Stimulated activated CD4-positive, alpha-beta T cell treated with anti-CD3 and anti-CD28 coated beads, Interleukin-1b, Interleukin-23, amount 100 ng/mL, for 24 hours (primary cell): ENCODE results near the gene NSD1.

ENCODE experiments used
- DNase-seq, 4 experiments: peaks; one replicate each; pipeline ENCODE4 v3.0.0-alpha.2; 2020; ENCODE audit warnings: low read depth in 4 of 4, low spot score in 1 of 4

NSD1 gene

DNA sequence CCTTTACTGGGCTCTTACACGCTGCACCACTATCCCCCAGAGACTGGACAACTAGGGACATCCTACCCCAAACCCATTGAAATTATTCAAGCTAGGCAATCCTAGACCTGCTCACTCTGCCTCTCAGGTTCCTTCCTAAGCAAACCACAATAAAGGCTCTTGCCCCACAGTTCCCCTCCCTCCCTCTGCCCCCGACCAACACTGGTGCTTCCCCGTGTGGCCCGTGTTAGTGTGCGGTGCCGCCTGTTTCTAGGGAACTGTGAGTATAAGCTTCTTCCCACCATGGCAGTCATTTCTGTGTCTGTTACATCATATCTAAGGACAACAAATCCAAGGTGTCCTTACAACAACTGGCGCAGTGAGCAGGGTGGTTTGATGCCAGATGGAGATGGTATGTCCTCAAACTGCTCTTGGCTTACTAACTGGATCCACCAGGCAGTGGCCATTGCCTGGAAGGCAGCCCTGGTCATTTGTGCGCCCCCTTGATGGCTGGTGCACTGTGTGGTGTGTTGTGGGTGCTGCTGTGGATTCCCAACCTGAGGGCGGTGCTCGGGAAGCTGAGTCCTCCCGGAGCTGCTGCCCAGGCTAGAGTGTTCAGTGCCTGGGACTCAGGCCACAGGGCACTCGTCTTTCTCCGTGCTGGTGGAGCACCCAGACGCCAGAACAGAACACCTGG, 186.5 kb downstream of the NSD1 start:
- DNase-seq: no peak

DNA sequence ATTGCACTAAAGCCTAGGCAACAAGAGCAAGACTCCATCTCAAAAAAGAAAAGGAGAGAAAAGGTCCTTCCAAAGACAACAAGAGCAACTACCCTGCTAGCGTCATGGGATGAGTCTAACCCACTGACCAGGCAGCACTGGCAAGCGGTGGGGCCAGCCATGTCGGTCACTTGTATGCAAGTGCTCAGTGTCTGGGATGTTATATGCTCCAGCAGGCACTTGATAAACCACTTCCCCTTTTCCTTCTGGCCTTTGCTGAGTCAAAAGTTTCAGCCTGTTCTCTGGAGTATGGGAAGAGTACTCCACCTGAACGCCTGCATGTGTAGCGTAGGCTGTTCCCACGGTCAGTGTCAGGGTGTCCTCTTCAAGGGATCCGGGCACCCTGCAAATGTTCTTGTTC, 187.3 kb downstream of the NSD1 start:
- DNase-seq: no peak

DNA sequence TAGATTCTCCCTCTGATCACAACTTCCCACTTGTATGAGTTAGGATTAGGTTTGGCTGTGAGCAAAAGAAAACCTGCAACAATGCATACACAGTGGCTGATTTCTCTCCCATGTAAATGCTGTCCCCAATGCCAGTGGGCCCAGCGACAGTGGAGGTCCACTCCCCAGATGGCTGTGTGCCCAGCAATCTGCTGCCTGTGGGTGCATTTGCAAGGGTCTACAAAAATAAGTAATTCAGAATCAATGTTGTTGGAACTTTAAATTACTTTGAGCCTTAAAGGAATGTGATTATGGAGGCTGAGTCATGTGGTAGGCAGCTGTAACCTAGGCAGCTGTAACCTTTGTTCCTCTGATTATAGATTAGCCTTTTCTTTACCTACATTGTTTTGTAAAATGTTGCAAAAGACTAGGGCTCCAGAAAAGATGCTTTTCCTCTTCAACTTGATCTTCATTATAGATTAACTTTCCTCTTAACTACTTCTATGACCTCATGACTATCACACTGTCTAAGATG, 192.4 kb downstream of the NSD1 start:
- no peak for DNase-seq

DNA sequence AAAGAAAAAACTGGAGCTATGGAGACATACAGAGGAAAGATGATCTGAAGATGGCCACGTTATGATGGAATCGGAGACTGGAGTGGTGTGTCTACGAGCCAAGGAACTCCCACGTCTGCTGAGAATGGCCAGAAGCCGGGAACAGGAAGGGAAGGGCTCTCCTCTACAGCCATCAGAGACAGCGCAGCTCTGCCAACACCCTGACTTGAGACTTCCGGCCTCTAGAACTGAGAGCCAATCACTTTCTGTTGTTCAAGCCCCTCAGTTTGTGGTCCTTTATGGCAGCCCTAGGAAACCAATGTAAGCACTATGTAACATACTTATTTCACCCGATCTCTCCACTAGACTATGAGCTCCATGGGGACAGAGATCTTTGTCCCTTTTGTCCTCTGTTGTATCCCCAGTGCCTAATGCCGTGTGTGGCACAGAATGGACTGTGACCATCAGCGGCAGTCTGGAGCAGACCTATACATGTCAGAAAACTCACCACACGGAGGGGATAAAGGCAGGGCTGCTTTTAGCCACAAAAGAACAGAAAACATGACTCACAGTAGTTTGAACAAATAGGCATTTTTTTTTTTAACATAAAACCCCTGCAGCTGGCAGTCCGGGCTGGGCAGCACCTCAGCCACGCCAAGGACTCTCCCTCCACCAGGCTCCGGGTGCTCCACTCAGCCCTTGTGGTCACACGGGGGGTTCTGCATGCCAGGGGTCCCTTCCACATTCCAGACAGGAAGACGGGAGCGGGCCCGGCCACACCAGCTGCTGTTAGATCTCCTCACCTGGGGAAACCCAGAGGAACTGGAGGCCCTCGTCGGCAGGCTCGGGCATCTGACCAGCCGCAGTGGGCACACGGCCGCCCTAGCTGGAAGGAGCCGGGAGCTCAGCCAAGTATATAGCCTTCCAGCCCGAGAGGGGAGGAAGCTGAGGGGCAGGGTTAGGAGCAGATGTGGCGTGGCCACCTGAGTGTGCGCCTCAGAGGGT, 194.3 kb downstream of the NSD1 start:
- no peak for DNase-seq

DNA sequence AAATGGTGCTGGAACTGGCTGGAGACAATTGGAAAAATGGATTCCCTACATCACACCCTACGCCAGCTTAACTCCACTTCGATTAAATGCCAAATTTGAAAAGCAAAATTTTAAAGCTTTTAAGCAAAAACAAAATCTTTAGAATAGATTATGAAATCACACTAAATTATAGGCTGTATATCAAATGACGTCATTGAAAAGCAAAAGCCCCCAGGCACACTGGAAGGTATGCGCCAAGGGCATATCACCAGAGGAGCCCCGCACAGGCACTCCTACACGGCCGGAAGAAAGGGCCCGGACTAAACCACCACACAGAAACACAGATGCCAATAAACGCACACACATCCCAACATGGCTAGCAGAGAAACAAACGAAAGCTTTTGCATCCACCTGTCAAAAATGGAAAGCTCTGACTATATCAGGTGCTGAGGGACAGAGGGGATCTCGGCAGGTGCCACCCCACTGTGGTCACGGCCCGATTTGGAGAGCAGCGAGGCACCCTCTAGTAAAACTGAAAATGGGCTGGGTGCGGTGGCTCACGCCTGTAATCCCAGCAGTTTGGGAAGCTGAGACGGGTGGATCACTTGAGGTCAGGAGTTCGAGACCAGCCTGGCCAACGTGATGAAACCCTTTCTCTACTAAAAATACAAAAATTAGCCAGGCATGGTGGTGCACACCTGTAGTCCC, 195.1 kb downstream of the NSD1 start:
- DNase-seq: no peak

DNA sequence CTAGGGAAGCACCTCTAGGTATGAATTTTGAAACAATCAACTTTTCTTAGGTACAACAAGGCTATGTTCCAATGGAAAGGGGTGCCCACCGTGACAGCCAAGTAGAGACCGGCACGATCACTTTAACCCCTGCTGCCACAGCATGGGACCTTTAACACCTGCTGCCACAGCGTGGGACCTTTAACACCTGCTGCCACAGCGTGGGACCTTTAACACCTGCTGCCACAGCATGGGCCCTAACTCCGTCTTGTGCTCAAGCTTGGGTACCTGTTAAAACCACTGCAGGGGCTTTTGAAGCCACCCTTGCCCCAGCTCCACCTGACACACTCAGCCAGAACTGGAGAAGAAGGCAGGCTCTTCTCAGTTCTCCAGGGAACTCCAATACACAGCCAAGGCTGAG, 196.3 kb downstream of the NSD1 start:
- DNase-seq: no peak

DNA sequence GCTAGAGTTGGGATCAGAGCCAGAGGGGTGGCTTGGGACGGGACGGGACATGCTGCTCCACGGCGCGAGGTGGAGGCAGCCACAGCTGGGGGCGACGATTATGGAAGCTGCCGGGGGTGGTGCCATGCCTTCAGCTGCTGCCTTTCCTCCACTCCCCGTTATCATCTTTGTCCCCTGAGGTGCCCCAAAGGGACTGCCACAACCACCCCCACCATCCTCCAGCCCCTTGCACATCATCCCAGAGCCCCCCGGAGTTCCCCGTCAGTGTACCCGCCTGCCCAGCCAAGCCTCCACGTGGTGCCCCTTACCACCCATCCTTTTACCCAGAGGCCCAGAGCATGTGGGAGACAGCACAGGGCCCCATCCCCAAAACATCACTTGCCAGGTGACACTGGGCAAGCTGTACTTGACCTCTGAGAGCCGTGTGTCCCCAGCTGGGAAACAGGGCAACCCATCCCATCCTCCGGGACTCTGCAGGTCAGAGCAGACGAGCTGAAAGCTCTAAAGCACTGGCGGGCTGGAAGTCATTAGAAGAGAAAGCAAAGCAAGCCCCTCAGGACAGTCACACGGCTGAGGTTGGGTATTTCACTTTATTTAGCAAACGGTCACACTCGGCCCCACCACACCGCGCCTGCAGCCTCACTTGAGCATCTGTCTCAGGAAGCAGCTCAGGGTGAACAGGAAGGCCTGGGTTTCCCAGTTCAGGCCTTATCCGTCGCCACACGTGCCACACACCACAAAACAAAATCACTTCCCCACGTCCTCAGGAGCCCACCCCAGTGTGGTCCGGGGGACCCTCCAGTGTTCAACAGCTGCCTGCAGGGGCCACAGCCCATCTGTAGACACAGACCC, 197.6 kb downstream of the NSD1 start:
- DNase-seq: no peak

DNA sequence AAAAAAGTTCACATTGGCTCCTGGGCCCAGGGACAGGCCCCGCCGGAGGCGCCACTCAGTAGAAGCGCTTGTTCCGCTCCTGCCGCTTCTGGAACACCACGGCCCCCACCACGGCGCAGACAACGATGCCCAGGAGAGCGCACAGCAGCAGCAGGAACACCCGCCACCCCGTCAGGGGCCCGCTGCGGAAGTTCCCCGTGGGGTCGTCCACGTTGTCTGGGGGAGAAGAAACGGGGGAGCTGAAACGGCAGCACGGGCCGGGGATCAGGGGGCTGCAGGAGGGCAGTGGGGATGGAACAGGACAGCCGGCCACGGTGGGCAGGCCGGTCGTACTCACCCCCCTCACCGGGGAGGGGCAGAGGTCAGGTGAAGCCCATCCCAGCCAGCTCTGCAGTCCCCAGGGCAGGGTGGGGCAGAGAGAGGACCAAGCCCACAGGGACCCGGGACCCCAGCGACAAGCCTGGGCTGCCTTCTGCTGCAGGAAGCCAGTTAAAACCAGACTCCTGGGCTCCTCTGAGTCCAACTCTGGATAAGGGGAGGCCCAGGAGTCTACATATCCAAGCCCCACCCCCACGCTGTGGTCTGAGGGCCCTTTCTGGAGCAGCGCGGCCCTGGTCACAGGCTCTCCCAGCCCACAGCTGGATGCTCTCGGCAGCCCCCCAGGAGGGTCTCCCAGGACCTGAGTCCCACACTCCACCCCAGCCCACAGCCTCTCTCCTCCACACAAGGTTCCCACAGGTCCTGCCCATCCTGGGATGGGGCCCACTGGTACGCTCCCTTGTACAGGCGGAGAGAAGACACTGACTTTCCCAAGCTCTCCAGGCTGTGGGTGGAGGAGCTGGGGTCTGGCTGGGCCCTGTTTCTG, 198.7 kb downstream of the NSD1 start:
- DNase-seq: no peak

DNA sequence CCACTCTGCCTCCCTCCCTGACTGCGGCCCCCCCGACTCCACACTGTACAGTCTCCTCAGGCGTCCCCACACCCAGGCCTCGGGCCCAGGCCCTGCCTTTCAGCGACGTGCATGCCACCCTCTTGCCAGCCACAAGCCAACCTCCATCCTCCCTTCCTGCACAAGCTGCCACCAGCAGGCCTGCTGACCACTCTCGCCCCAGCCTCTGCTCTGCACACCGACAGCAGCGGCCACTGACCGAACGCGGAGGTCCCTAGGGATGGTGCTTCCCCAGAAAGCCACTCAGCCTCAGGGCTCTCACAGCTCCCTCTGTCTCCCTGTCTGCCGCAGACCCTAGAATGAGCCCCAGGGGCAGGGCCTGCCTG, 199.3 kb downstream of the NSD1 start:
- no peak for DNase-seq

DNA sequence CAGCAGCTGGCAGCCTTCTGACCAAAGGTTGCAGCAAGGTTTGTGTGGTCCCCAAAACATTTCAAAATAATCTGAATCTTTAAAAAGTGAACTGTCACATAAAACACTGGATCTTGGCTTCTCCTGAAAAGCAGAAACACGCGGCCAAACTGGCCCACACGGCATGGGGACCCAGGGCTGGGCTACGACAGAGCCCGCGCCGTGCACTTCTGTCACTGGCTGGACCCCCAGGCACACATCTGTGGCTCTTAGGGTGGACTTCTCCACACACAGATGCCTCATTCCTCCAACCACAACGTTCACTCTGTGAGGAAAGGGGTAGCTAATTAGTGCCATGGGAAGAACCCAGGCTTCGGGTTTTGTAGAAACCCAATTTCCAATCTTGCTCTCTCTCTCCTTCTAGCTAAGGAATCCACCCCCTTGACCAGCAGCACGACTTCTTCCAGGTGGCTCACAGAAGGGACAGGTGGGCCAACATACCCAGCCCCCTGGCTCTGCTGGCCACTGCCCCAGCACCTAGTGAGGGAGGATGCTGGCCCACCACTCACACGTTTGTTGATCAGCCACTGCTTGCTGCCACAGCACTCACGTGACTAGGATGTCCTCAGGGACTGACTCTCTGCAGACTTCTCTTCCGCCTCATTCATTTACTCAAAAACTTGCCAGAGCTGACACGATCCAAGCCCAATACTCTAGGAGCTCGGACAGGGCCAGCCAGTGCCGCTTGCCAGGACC, 200.0 kb downstream of the NSD1 start:
- no peak for DNase-seq

DNA sequence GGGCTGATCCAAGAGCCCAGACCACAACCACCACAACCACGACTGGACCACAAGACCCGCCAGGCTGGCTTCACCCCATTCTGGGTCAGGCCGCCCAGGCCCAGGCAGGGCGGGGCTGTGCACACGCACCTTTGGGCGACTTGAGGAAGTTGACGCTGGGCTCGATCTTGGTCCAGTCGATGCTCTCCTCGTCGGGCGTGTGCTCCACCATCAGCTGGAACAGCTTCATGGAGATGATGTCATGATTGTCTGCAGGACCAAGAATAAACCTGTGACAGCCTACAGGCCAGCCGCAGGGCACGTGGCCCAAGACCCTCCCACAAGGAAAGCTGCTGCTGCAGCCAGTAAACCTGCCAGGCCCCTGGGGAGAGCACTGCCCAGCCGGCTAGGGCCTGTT, 200.6 kb downstream of the NSD1 start:
- no peak for DNase-seq

DNA sequence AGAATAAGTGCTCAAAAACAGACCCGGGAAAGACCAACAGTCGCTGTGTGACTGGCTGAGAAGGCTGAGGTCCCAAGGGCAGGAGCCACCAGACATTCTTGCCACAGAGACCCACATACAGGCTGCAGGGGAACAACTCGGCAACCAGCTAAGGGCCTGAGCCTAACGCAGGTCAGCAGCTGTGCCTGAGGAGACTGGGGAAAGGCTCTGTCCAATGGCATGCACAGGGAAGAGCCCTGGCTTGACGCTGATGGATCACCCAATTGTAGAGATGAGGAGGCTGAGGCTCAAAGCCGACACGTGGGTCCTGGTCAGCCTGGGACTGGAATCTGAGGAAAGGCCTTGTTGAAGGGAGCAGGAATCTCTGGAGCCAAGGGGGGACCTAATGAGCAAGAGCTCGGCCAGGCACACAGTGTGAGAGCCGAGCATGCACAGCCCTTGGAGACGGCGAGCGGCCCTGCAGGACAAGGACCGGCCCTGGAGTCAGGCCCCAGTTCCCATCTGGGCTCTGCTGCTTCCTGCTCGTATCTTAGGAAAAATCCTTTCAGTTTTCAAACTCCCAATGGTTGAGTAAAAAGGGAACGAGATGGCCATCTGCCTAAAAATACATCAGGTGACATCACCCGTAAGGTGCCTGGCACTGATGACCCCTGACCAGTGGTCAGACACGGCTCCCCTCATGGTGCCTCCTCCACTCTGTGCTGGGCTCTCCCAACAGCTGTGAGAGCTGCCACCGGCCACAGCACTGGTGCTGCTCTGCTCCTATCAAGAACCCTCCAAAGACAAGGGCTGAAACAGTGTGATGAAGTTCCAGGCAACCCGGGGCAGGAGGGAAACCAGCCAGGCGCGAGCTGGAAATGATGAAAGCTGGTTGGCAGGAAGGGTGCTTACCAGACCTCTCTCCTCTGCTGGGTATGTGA, 201.5 kb downstream of the NSD1 start:
- no peak for DNase-seq

DNA sequence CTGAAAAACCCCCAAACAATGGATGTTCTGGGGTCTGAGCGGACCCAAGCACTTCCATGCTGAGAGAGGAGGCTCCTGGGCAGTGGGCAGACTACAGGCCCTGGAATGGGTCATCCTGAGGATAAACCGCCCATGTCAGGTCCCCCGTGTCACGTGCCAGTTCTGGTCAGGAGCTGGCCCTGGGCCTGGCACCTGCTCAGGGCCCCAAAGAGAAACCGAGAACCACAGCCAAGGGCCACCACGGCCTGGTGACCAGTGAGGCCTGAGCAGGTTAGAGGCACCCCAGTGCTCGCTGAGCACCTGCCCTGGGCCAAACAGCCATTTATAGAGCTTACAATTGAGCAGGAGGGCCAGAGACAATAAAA, 202.1 kb downstream of the NSD1 start:
- DNase-seq: no peak

DNA sequence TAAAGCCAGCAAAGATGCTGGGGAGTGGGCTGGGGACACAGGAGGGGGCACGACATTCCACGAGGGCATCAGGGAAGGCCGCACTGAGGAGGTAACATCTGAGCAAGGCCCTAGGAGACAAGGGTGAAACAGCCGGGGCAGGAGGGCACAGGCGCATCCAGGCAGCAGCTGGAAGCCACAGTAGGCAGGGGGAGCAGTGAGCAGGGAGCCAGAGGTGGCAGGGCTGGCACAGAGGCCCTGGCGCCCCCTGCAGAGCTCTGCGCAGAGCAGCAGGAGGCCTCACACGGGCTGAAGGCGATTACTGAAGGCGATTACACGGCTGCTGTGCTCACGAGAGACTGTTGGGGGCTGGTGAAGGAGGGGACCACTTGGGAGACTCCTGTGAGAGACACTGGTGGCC, 202.5 kb downstream of the NSD1 start:
- no peak for DNase-seq

DNA sequence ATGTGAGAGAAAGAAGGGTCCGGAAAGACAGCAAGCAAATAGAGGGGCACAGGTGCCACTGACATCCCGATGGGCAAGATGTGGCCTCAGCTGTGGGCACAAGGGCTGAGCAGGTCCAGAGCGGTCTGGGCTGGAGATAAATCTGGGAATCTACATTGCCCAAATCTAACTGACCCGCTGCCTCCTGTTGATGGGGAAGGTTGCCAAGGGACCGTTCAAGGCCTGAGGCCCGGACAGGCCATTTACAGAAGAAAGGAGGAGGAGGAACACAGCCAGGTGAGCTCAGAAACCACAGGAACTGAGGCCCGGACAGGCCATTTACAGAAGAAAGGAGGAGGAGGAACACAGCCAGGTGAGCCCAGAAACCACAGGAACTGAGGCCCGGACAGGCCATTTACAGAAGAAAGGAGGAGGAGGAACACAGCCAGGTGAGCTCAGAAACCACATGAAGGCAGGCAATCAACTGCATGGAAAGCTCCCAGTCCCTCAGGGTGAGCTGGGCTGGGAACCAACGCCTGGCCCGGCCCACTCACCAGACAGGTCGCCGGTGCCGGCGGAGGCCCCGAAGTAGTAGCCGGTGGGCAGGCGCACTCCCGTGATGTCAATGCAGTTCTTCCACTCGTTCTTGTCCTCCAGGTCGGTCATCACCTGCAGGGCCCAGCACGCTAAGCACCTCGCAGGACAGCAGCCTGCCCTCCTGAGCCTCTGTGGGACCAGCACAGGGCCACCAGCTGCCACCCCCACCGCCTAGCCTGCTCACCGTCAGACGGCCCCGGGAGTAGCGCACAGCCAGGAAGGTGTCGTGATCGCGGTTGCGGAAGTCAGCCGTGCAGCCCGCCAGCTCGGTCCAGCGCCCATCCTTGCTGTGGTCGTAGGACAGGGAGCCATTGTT, 203.3 kb downstream of the NSD1 start:
- no peak for DNase-seq

DNA sequence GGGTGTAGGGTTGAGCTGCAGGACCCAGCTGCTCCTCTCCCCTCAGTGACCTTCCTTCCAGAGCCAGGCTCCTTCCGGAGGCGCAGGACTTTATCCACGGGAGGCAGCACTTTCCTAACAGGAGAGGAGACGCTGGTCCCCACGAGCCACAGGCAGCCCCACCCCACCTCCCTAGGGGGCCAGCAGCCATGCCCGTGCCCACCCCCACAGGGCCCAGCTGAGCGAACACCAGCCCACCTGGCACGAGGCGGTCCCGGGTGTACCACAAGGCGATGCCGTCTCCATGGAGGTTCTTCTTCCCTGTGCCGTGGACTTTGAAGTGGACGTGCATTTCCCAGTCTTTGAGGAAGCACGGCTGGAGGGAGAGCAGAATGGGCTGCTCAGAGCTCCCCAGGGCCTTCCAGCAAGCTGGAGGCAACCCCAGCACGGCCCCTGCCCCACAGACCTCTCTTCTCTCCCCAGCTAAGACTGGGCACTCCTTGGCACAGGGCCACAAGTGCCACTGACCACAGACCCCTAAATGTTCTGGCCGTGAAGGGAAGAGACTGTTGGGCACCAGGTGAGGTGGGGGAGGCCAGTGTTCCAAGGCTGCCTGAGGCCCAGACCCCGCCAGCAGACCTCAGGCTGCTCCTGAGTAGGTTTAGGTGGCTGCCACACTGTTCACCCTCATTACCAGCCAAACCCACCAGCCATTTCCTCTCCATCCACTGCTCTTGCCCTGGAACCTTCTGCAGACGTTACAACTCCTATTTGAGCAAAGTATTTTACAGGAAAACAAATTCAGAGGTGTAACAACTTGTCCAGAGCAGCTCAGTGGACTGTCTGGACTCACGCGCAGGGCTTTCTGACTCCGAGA, 204.9 kb downstream of the NSD1 start:
- no peak for DNase-seq
